Metanephros (tissue), 2 donors: Measurements from ENCODE around the gene TMF1. TPM values are rescaled to one million over a fixed set of nuclear protein-coding genes. Genes with fewer than 3 reads are reported as not detected.

Experiments
- small RNA-seq: library from RNA; depleted of rRNA; stranded (forward); fragments of <200 nt; gene quantifications from one replicate; pipeline ENCODE3, GENCODE V24; 2014; ENCODE audit warnings: low replicate concordance
- total RNA-seq: library from RNA; depleted of rRNA; stranded (reverse); fragments of >200 nt; gene quantifications from one replicate; pipeline ENCODE4 v1.2.3, GENCODE V29; 2014

The TMF1 gene
- total RNA-seq: 36.0 TPM

GRCh38 chr3:69051756-69052471 is at the start of gene TMF1:
TSS of gene TMF1 (minus strand) at chr3:69052333. CDS start at chr3:69052086, 247 bp downstream.

GRCh38 chr3:69084326-69085167 is 32.4 kb upstream of the TMF1 start, which contains the start of gene ARL6IP5:
TSS of gene ARL6IP5 (plus strand) at chr3:69084937. CDS start at chr3:69085048, 111 bp downstream.

GRCh38 chr3:69080233-69080920 is 28.2 kb upstream of the TMF1 start, which contains the start of gene UBA3:
TSS of gene UBA3 (minus strand) at chr3:69080365. CDS start at chr3:69080353, 12 bp downstream.

GRCh38 chr3:69013253-69014021 is 38.7 kb downstream of the TMF1 start, which contains the start of gene EOGT:
TSS of gene EOGT (minus strand) at chr3:69013684. CDS start at chr3:69009846, 3,838 bp downstream.

Small RNA genes within 50 kb of the gene (small RNA-seq; reads per million reads assigned to genes)
- gene MIR3136: not detected

Other genes starting within 250 kb of the TMF1 start
- 0.06 TPM for gene TAFA4, start 119.8 kb downstream of the TMF1 start, total RNA-seq
- 11.9 TPM for gene EOGT, start 38.6 kb downstream of the TMF1 start, total RNA-seq
- gene UBA3, start 28.0 kb upstream of the TMF1 start, total RNA-seq: 68.3 TPM
- 44.0 TPM for gene ARL6IP5, start 32.6 kb upstream of the TMF1 start, total RNA-seq
- gene LMOD3, start 70.3 kb upstream of the TMF1 start, total RNA-seq: 9.8 TPM